ENCODE results near the gene RNF217.
A peak's percentile ranks its signal among the peaks of the same experiment; 100 is the strongest.

Gene RNF217

GRCh38 chr6:125076482-125076742 lies 114.2 kb downstream of the RNF217 start:
- Histone ChIP-seq H3K9ac (ENCODE audit: low read length) (no peak overlapping the region), H3K4ac (ENCODE audit: low read depth, low read length) (no peak overlapping the region), H3K79me2 (ENCODE audit: control insufficient read depth, insufficient read depth, low read length, poor library complexity) (no peaks in the 10 kb centered on the region), H3K4me3 (ENCODE audit: low read depth, low read length) (no peak overlapping the region), H3K79me1 (ENCODE audit: low read length) (peaks cover 1% of the 10 kb centered on the region), H3K4me2 (ENCODE audit: low read length) (no peak overlapping the region), H2BK12ac (ENCODE audit: low read length) (no peak overlapping the region), H3K9me3 (ENCODE audit: insufficient read depth, low read depth, low read length) (no peaks in the 10 kb centered on the region), H4K12ac (ENCODE audit: low read depth, low read length) (no peak overlapping the region), H2AK5ac (ENCODE audit: low read length) (no peak overlapping the region), H4K91ac (ENCODE audit: low read depth, low read length) (no peak overlapping the region), H4K8ac (ENCODE audit: low read depth, low read length) (no peak overlapping the region), H2BK5ac (ENCODE audit: low read depth, low read length, poor library complexity) (no peak overlapping the region), H3K36me3 (ENCODE audit: control insufficient read depth in 1 of 2, insufficient read depth in 2 of 2, low read length in 2 of 2) (peaks cover 0 to 6% of the 10 kb centered on the region in 2 experiments), H3K18ac (ENCODE audit: low read length) (no peak overlapping the region), H2BK120ac (ENCODE audit: insufficient read depth, low read length, poor library complexity) (no peak overlapping the region), H3K4me1 (ENCODE audit: control insufficient read depth in 1 of 2, insufficient read depth in 2 of 2, low read length in 2 of 2) (peaks cover 0 to 6% of the 10 kb centered on the region in 2 experiments), H3K23ac (ENCODE audit: low read length) (no peak overlapping the region), H3K27ac (ENCODE audit: low read depth, low read length) (no peak overlapping the region), H3K14ac (ENCODE audit: low read length) (no peak overlapping the region), H2AFZ (ENCODE audit: insufficient read depth, low read length, poor library complexity) (no peak overlapping the region), H3K27me3 (ENCODE audit: insufficient read depth, low read length) (no peaks in the 10 kb centered on the region)
- no peak for DNase-seq
- WGBS (ENCODE audit: extremely low coverage, insufficient coverage, insufficient read length), result no CpG with 5 or more reads among the region's 3 CpGs

- Histone ChIP-seq H3K4me3 (ENCODE audit: low read depth, low read length) (no peak overlapping the region), H3K4ac (ENCODE audit: low read depth, low read length) (no peak overlapping the region), H2BK120ac (ENCODE audit: insufficient read depth, low read length, poor library complexity) (no peak overlapping the region), H3K79me2 (ENCODE audit: control insufficient read depth, insufficient read depth, low read length, poor library complexity) (no peaks in the 10 kb centered on the region), H2BK5ac (ENCODE audit: low read depth, low read length, poor library complexity) (no peak overlapping the region), H3K9ac (ENCODE audit: low read length) (no peak overlapping the region), H3K79me1 (ENCODE audit: low read length) (peaks cover 1% of the 10 kb centered on the region), H3K27ac (ENCODE audit: low read depth, low read length) (peak overlapping the region; percentile 67), H3K36me3 (ENCODE audit: control insufficient read depth in 1 of 2, insufficient read depth in 2 of 2, low read length in 2 of 2) (peaks cover 0 to 6% of the 10 kb centered on the region in 2 experiments), H2AK5ac (ENCODE audit: low read length) (no peak overlapping the region), H3K23ac (ENCODE audit: low read length) (no peak overlapping the region), H2AFZ (ENCODE audit: insufficient read depth, low read length, poor library complexity) (no peak overlapping the region), H3K9me3 (ENCODE audit: insufficient read depth, low read depth, low read length) (no peaks in the 10 kb centered on the region), H4K8ac (ENCODE audit: low read depth, low read length) (no peak overlapping the region), H3K4me2 (ENCODE audit: low read length) (peak overlapping the region; percentile 32), H4K91ac (ENCODE audit: low read depth, low read length) (no peak overlapping the region), H3K18ac (ENCODE audit: low read length) (no peak overlapping the region), H3K4me1 (ENCODE audit: control insufficient read depth in 1 of 2, insufficient read depth in 2 of 2, low read length in 2 of 2) (peaks cover 0 to 6% of the 10 kb centered on the region in 2 experiments), H4K12ac (ENCODE audit: low read depth, low read length) (no peak overlapping the region), H3K14ac (ENCODE audit: low read length) (no peak overlapping the region), H3K27me3 (ENCODE audit: insufficient read depth, low read length) (no peaks in the 10 kb centered on the region), H2BK12ac (ENCODE audit: low read length) (no peak overlapping the region)
- WGBS (ENCODE audit: extremely low coverage, insufficient coverage, insufficient read length), result no CpG with 5 or more reads among the region's 4 CpGs
- DNase-seq, result peak; percentile 30 to 78
Observed at GRCh38 chr6:125077453-125077852, 115.2 kb downstream of the RNF217 start.

- no CpG with 5 or more reads among the region's 5 CpGs for WGBS (ENCODE audit: extremely low coverage, insufficient coverage, insufficient read length)
- no peak for DNase-seq
- H2BK120ac ChIP-seq (ENCODE audit: insufficient read depth, low read length, poor library complexity), result no peak overlapping the region
- H3K9me3 ChIP-seq (ENCODE audit: insufficient read depth, low read depth, low read length), result no peaks in the 10 kb centered on the region
- no peak overlapping the region for H3K4ac ChIP-seq (ENCODE audit: low read depth, low read length)
- no peak overlapping the region for H3K14ac ChIP-seq (ENCODE audit: low read length)
- no peak overlapping the region for H4K91ac ChIP-seq (ENCODE audit: low read depth, low read length)
- no peak overlapping the region for H3K23ac ChIP-seq (ENCODE audit: low read length)
- no peak overlapping the region for H3K4me2 ChIP-seq (ENCODE audit: low read length)
- peaks cover 1% of the 10 kb centered on the region for H3K79me1 ChIP-seq (ENCODE audit: low read length)
- no peaks in the 10 kb centered on the region for H3K27me3 ChIP-seq (ENCODE audit: insufficient read depth, low read length)
- H3K27ac ChIP-seq (ENCODE audit: low read depth, low read length), result no peak overlapping the region
- no peak overlapping the region for H2AK5ac ChIP-seq (ENCODE audit: low read length)
- no peak overlapping the region for H3K9ac ChIP-seq (ENCODE audit: low read length)
- no peak overlapping the region for H2AFZ ChIP-seq (ENCODE audit: insufficient read depth, low read length, poor library complexity)
- no peak overlapping the region for H4K8ac ChIP-seq (ENCODE audit: low read depth, low read length)
- H3K4me1 ChIP-seq (ENCODE audit: control insufficient read depth in 1 of 2, insufficient read depth in 2 of 2, low read length in 2 of 2), result peaks cover 0 to 6% of the 10 kb centered on the region in 2 experiments
- peak overlapping the region; percentile 0 for H2BK5ac ChIP-seq (ENCODE audit: low read depth, low read length, poor library complexity)
- H3K79me2 ChIP-seq (ENCODE audit: control insufficient read depth, insufficient read depth, low read length, poor library complexity), result no peaks in the 10 kb centered on the region
- H4K12ac ChIP-seq (ENCODE audit: low read depth, low read length), result no peak overlapping the region
- H3K4me3 ChIP-seq (ENCODE audit: low read depth, low read length), result no peak overlapping the region
- H3K18ac ChIP-seq (ENCODE audit: low read length), result no peak overlapping the region
- peaks cover 0 to 11% of the 10 kb centered on the region in 2 experiments for H3K36me3 ChIP-seq (ENCODE audit: control insufficient read depth in 1 of 2, insufficient read depth in 2 of 2, low read length in 2 of 2)
- peak overlapping the region; percentile 1 for H2BK12ac ChIP-seq (ENCODE audit: low read length)
Observed at GRCh38 chr6:125078602-125079321, 116.5 kb downstream of the RNF217 start.

- H2AK5ac ChIP-seq (ENCODE audit: low read length), result no peak overlapping the region
- H3K18ac ChIP-seq (ENCODE audit: low read length), result no peak overlapping the region
- no peak overlapping the region for H4K91ac ChIP-seq (ENCODE audit: low read depth, low read length)
- H3K23ac ChIP-seq (ENCODE audit: low read length), result no peak overlapping the region
- peaks cover 0 to 9% of the 10 kb centered on the region in 2 experiments for H3K36me3 ChIP-seq (ENCODE audit: control insufficient read depth in 1 of 2, insufficient read depth in 2 of 2, low read length in 2 of 2)
- no peak overlapping the region for H3K4ac ChIP-seq (ENCODE audit: low read depth, low read length)
- H3K9ac ChIP-seq (ENCODE audit: low read length), result no peak overlapping the region
- no peak overlapping the region for H4K8ac ChIP-seq (ENCODE audit: low read depth, low read length)
- H2BK5ac ChIP-seq (ENCODE audit: low read depth, low read length, poor library complexity), result no peak overlapping the region
- H3K27me3 ChIP-seq (ENCODE audit: insufficient read depth, low read length), result no peaks in the 10 kb centered on the region
- no peaks in the 10 kb centered on the region for H3K79me2 ChIP-seq (ENCODE audit: control insufficient read depth, insufficient read depth, low read length, poor library complexity)
- no peak overlapping the region for H2BK12ac ChIP-seq (ENCODE audit: low read length)
- DNase-seq, result peak; percentile 12 to 64
- H2BK120ac ChIP-seq (ENCODE audit: insufficient read depth, low read length, poor library complexity), result no peak overlapping the region
- H4K12ac ChIP-seq (ENCODE audit: low read depth, low read length), result no peak overlapping the region
- H3K4me1 ChIP-seq (ENCODE audit: control insufficient read depth in 1 of 2, insufficient read depth in 2 of 2, low read length in 2 of 2), result peaks cover 0 to 6% of the 10 kb centered on the region in 2 experiments
- H3K9me3 ChIP-seq (ENCODE audit: insufficient read depth, low read depth, low read length), result no peaks in the 10 kb centered on the region
- H3K14ac ChIP-seq (ENCODE audit: low read length), result no peak overlapping the region
- no peak overlapping the region for H2AFZ ChIP-seq (ENCODE audit: insufficient read depth, low read length, poor library complexity)
- no peak overlapping the region for H3K4me2 ChIP-seq (ENCODE audit: low read length)
- no peak overlapping the region for H3K4me3 ChIP-seq (ENCODE audit: low read depth, low read length)
- H3K27ac ChIP-seq (ENCODE audit: low read depth, low read length), result no peak overlapping the region
- peaks cover 1% of the 10 kb centered on the region for H3K79me1 ChIP-seq (ENCODE audit: low read length)
- 100% methylated on average over 2 of the region's 8 CpGs for WGBS (ENCODE audit: extremely low coverage, insufficient coverage, insufficient read length)
Observed at GRCh38 chr6:125082908-125083683, 120.9 kb downstream of the RNF217 start.
